ENCODE results near the gene MALRD1.

The MALRD1 gene

GRCh38 chr10:19658622-19659233 is 610.1 kb downstream of the MALRD1 start:
- DNase-seq, result no peak

GRCh38 chr10:19659920-19660655 is 611.5 kb downstream of the MALRD1 start:
- DNase-seq, result no peak

- no peak for DNase-seq
Measured at GRCh38 chr10:19663344-19663743, 614.7 kb downstream of the MALRD1 start.

DNA sequence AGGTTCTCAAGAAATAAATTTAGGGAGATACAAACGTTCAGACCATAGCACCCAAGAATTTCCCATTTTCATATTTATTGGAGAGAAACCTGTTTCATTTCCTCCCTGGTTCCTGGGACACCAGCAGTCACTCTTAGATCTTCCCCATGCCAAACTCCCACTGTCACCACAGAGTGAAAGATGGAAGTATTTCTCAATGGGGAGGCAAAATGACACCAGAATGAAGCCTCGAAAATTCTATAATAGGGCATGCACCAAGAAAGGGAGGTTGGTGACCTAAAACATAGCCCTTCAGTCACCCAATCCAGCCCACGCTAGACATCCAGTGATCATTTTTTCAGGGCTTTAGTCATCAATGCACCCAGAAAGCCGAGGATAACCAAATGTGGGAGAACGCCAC is 619.5 kb downstream of the MALRD1 start:
- DNase-seq, result no peak

- no peak for DNase-seq
Measured at GRCh38 chr10:19676063-19676462, 627.5 kb downstream of the MALRD1 start.

- no peak for DNase-seq
Measured at GRCh38 chr10:19683356-19683755, 634.8 kb downstream of the MALRD1 start.

DNA sequence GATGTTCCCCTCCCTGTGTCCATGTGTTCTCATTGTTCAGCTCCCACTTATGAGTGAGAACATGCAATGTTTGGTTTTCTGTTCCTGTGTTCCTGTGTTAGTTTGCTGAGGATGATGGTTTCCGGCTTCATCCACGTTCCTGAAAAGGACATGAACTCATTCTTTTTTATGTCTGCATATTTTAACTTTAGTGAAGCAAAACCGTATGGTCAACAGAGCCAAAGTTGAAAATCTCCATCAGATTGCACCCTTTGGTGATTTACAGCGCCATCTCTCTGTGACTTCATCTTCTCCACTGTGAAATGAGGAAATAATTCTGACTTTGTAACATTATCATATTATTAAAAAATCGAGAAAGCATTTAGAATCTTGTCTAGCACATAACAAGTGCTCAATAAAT is 635.4 kb downstream of the MALRD1 start:
- no peak for DNase-seq

- no peak for DNase-seq
Measured at GRCh38 chr10:19688344-19688743, 639.7 kb downstream of the MALRD1 start.

GRCh38 chr10:19689231-19689630 is 640.6 kb downstream of the MALRD1 start:
- no peak for DNase-seq

DNA sequence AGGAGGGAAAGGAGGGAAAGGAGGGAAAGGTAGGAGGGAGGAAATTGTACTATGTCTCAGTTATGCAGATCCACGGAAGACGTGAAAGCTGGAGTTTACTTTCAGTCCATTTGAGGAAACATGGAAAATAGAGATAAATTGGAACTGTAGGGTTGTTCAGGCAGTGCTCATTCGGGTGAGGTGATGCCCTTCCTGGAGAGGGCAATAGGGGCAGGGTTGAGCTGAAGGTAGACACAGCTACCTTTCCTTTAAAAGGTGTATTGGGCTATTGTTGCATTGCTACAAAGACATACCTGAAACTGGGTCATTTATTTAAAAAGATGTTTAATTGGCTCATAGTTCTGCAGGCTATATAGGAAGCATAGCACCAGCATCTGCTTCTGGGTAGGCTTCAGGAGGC is 650.7 kb downstream of the MALRD1 start:
- no peak for DNase-seq

DNA sequence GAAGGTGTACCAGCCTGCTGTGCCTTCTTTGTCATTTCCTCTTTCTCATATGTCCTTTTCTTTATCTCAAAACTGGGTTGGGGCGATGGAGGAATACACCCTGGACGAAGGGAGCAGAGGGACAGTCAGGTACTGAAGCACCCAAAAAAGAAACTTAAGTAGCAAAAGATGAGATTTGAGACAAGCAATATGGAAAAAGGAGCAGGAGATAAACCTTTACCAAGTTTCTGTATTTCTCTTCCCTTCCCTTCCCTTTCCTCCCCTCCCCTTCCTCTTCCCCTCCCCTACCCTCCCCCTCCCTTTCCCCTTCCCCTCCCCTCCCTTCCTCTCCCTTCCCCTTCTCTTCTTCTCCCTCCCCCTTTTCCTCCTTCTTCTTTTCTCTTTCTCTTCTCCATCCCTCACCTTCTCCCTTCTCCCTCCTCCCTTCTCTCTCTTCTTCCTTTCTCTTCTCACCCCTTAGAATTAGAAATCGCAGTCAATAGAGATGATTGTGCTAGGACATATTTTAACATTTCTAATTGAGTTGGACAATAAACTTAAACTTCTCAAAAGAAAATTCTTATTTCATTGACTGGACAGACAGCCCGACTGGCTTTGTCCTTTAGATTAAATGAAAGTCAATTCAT is 652.9 kb downstream of the MALRD1 start:
- DNase-seq, result no peak

DNA sequence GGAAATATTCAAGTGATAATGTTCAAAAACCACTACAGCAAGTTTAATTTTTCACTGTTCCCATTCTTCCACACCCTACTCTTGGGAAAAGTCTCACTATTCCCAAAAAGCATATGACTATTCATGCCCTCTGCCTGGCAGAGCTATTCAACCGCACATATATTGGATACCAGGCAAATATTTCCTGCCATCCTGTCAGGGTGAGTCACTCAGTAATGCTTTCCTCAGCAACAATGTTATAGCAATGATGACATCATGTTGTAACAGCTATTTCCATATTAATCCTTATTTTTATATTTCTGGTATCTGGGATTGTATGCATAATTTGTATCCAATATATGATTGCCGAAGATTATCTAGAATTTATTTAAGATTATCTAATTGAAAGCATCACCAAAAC is 653.6 kb downstream of the MALRD1 start:
- no peak for DNase-seq

GRCh38 chr10:19704544-19704943 is 655.9 kb downstream of the MALRD1 start:
- no peak for DNase-seq

GRCh38 chr10:19705250-19705649 is 656.6 kb downstream of the MALRD1 start:
- no peak for DNase-seq

DNA sequence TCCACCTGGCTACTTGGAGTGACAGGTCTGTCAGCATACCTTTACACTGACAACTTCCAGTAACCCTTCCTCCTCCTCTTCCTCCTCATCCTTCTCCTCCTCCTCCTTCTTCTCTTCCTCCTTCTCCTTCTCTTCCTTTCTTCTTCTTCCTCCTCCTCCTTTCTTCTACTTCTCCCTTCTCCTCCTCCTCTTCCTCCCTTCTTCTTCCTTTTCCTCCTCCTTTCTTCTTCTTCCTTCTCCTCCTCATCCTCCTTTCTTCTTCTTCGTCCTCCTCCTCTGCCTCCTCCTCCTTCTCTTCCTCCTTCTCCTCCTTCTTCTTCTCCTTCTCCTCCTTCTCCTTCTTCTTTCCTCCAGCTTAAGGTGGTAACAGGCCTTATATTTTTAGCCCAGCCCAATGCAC is 658.3 kb downstream of the MALRD1 start:
- no peak for DNase-seq

GRCh38 chr10:19707376-19707775 is 658.8 kb downstream of the MALRD1 start:
- no peak for DNase-seq

DNA sequence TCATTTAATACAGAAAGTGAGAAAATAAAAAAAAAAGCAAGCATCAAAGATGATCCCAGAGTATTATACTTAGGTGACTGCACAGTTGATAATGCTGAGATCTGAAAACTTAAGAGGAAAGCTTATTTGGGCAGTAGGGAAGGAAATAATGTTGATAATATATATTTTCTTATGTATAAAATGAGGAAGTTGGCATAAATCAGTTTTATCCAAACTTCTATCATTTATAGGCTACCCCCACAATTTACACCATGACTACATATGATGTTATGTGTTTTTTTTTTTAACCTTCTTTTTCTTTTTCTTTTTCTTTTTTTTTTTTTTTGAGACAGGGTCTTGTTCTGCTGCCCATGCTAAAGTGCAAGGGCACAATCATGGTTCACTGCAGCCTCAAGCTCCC is 659.4 kb downstream of the MALRD1 start:
- DNase-seq, result no peak

- no peak for DNase-seq
Measured at GRCh38 chr10:19710600-19710999, 662.0 kb downstream of the MALRD1 start.

DNA sequence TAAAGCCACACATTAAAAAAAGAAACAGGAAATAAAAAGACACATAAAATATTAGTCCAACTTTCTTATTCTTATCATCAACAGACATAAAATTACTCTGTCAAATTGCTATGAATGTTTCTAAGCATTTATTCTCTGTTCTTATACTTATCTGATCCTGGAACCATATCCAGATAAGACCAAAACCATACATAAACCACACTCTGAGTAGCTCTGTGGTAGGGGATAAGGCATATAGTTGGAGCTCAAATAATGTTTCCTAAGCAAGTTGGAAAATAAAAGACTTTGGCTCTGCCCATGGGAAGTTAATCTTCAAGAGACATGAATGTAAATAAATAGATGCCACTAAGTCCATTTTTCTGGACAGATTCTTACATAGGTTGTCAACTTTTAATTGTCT is 664.6 kb downstream of the MALRD1 start:
- DNase-seq, result no peak

- DNase-seq, result no peak
Measured at GRCh38 chr10:19713800-19714525, 665.4 kb downstream of the MALRD1 start.

DNA sequence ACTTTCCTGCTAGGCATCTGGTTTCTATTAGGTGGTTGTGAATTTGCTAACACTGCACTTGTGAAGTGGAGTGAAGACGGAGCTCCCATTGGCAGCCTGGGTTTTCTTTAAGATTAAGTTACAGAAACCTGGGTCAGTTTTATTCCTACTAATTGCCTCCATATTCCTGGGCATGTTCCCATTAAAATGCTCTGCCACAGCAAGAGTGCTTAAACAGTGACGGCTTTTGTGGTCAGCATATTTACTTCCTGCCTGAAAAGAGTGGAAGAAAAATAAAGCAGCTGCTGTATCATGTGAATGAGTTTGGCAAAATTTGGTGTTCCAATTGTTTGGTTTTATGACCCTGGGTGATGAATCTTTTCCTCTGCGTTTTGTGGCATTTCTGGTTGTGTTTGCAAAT is 670.7 kb downstream of the MALRD1 start:
- DNase-seq, result peak; percentile 13

GRCh38 chr10:19724287-19724686 is 675.7 kb downstream of the MALRD1 start:
- DNase-seq, result no peak

GRCh38 chr10:19728376-19728775 is 679.8 kb downstream of the MALRD1 start:
- DNase-seq, result no peak

DNA sequence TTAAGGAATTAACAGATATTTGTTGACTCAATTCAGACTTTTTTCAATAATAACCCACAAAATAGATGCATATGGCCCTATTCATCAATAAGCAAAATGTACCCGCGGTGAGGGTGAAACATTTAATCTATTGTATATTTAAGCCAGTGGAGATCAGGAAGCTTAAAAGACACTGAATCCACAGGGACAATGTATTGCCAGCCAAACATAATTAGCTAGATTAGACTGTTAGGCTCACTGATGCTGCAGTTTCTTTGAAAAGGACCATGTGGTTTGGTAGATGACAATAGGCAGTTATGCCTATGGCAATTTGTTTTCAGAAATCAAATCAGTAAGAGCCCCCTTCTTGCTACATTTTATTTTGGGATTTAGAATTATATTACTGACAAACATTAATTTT is 680.4 kb downstream of the MALRD1 start:
- DNase-seq, result no peak
